Raji (cell line): Measurements from ENCODE around the gene PAQR8.

ENCODE experiments used
- POLR2A ChIP-seq: IDR thresholded peaks from 2 replicates; pipeline ENCODE4 v1.6.1; 2011; ENCODE audit warnings: low read depth, low read length, control low read depth; ENCODE audit not compliant: insufficient read depth

The PAQR8 gene

GRCh38 chr6:52363228-52363867 lies 1.4 kb downstream of the PAQR8 start:
- no peak for TF ChIP-seq POLR2A

- TF ChIP-seq POLR2A, result no peak
Measured at GRCh38 chr6:52364480-52365166, 2.7 kb downstream of the PAQR8 start.

- no peak for TF ChIP-seq POLR2A
Measured at GRCh38 chr6:52365317-52365716, 3.4 kb downstream of the PAQR8 start.

- TF ChIP-seq POLR2A, result no peak
Measured at GRCh38 chr6:52365866-52366540, 4.1 kb downstream of the PAQR8 start.

- no peak for TF ChIP-seq POLR2A
Measured at GRCh38 chr6:52368002-52368401, 6.1 kb downstream of the PAQR8 start.

- TF ChIP-seq POLR2A, result no peak
Measured at GRCh38 chr6:52369234-52369633, 7.3 kb downstream of the PAQR8 start.

GRCh38 chr6:52371656-52372191 lies 9.8 kb downstream of the PAQR8 start:
- TF ChIP-seq POLR2A, result no peak

GRCh38 chr6:52373151-52373690 lies 11.3 kb downstream of the PAQR8 start:
- TF ChIP-seq POLR2A, result no peak

GRCh38 chr6:52374247-52374646 lies 12.3 kb downstream of the PAQR8 start:
- no peak for TF ChIP-seq POLR2A

GRCh38 chr6:52375780-52376556 lies 14.0 kb downstream of the PAQR8 start:
- no peak for TF ChIP-seq POLR2A

- no peak for TF ChIP-seq POLR2A
Measured at GRCh38 chr6:52376763-52377162, 14.8 kb downstream of the PAQR8 start.

GRCh38 chr6:52377538-52378221 lies 15.7 kb downstream of the PAQR8 start:
- no peak for TF ChIP-seq POLR2A

- TF ChIP-seq POLR2A, result no peak
Measured at GRCh38 chr6:52381249-52381648, 19.3 kb downstream of the PAQR8 start.

- TF ChIP-seq POLR2A, result no peak
Measured at GRCh38 chr6:52384145-52384766, 22.3 kb downstream of the PAQR8 start.
